ENCODE measurements around the gene ZC3H8. TPM values are rescaled to one million over a fixed set of nuclear protein-coding genes. Genes with fewer than 3 reads are reported as not detected.

ZC3H8 gene
- polyA plus RNA-seq, 12 donors = 10.2 to 27.1 (median 16.9) TPM; not detected in 1

DNA sequence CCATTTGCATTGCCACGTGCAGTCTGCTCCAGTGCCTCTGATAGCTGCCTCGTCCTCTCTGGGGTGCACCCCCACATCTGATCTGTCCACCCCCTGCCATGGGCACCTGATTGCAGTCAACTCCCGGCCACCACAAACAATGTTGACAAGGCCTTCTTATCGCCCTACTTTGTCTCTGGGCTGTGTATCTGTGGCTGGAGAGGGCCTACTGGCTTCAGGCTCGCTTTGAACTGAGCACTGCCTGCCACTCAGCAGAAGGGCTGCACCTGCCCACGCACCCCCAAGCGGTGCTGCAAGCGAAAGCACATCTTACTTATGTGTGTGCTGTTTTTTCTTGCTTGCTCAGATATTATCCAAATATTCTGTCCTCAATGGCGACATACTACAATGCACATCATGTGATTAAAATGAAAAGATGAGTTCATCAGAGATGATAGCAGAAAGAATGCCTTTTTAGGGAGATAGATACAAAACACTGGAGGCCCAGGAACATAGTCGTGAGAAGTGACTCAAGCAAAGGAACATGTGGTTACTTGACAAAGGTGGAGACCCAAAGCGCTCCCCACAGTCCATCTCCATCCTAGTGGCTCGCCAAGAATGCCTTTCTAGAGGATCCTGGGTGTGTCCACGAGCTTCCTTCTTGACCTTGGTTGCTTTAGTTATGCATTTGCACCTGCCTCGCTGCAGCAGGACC, 87.9 kb downstream of the ZC3H8 start:
- no peak for DNase-seq

DNA sequence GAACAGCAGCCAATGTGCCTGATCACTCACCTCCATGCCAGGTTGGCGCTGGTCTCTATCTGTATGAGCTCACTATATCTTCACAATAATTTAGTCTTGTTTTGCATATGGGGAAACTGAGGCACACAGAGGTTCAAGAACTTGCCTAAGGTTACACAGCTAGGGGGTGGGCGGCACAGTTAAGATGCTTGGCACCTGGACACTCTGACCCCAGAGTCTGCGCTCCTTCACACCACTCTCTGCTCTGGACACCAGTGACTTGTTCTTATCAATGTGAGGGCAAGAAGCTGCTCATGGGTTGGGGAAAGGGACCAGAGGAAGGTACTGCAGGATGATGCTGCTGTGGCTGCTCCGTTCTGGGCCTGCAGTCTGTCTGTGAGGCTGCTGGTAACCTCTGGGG, 89.5 kb downstream of the ZC3H8 start:
- DNase-seq = no peak

DNA sequence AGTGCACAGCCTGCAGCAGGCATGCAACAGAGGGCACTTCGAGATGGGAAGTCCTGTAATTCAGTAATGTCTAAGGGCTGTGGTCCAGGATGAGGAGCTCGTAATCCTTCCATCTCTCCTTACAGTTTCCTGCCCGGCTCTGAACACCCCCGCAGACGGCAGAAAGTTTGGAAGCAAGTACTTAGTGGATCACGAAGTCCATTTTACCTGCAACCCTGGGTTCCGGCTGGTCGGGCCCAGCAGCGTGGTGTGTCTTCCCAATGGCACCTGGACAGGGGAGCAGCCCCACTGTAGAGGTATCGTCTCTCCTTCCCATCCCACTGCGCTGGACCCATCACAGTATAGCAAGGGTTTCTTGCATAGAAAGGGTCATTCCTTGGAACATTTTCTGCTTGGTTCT, 90.0 kb downstream of the ZC3H8 start:
- no peak for DNase-seq

DNA sequence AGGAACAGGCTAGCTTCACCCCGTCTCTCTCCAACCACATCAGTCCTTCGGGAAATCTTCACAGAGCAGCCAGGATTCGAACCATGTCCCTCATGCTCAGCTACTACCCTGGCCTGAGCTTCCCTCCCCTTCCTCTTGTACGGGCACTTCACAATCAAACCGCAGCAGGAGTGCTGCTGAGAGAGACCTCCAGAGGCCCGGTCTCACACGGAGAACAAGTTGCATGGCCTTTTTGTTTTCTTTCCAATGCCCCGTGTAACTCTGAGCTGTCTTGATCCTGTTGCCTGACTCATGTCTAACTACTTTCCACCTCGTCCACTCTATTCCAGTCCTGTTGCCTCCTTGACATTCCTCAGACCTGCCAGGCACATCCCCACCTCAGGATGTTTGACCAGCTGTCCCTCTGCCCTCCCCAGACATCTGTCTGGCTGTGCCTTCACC, 91.3 kb downstream of the ZC3H8 start:
- DNase-seq = no peak

DNA sequence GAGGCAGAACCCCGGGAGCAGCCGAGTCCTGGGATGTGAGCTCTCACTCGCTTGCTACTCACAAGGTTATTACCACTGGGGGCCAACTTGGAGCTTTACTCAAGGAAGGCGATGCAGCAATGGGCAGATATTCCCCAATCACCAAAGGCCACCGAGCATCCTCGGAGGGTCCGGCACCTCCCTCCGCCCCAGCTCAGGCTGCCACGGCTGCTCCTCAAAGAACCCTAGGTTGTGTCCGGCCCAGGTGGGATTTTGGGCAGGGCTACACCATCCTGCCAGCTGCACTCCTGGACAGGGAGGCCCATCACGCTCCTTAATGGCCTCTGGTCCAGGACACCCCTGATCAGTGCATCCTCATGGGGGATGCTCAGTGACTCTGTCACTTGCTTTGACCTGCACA, 91.9 kb downstream of the ZC3H8 start:
- no peak for DNase-seq

DNA sequence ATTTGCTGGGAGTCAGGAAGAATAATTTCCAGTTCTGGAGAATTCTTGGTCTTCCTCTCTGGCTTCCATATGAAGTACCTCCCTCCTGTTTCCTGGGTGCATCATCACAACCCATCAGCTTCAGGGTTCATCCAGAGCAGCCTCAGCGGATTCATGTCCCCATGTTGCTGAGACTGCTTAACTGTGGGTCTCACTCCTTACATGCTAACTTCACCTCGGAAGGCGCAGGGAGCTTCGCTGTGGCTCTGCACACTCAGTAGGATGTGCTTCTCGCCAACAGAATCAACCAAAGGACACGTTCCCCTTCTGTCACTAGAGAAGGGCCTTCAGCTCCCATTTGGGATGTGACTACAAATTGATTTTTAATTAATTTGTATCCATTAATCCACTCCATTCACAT, 92.5 kb downstream of the ZC3H8 start:
- no peak for DNase-seq

Other genes with a start within 250 kb of the ZC3H8 start
- 10 to 100 TPM in 11 of 12 donors, not detected in 1; 12.4 to 26.2 (median 19.7) TPM for gene TMEM87B, start 199.8 kb downstream of the ZC3H8 start, polyA plus RNA-seq (ENCODE audit: insufficient read length in 12 of 12)
- 10 to 100 TPM in 6 of 12 donors, 1 to 10 TPM in 5, not detected in 1; 7.4 to 12.8 (median 10.6) TPM for gene FBLN7, start 116.7 kb downstream of the ZC3H8 start, polyA plus RNA-seq (ENCODE audit: insufficient read length in 12 of 12)
- 10 to 100 TPM in 1 of 12 donors, 1 to 10 TPM in 10, not detected in 1; 5.1 to 11.5 (median 6.9) TPM for gene ZC3H6, start 20.6 kb upstream of the ZC3H8 start, polyA plus RNA-seq (ENCODE audit: insufficient read length in 12 of 12)
- gene RGPD8, start 178.6 kb upstream of the ZC3H8 start, polyA plus RNA-seq (ENCODE audit: insufficient read length in 12 of 12) = 1 to 10 TPM in 11 of 12 donors, not detected in 1; 2.2 to 8.1 (median 3.5) TPM
- gene TTL, start 227.1 kb upstream of the ZC3H8 start, polyA plus RNA-seq (ENCODE audit: insufficient read length in 12 of 12) = 10 to 100 TPM in 11 of 12 donors, not detected in 1; 26.2 to 46.7 (median 42.0) TPM

Data from muscle of arm (tissue), 12 donors.